HL-60 (cell line): ENCODE data around the gene AHR.

Experiments
- DNase-seq, 2 experiments: peaks; one replicate each; pipeline ENCODE4 v3.0.0-alpha.2; 2010 to 2020; ENCODE audit warnings: low read depth in 1 of 2, low spot score in 1 of 2
- H3K27ac ChIP-seq: fragments of 250-450 bp; sonication (Bioruptor Pico); replicated peaks from 2 replicates; pipeline ENCODE4 v1.5.1; 2020; ENCODE audit warnings: mild to moderate bottlenecking, moderate library complexity
- H3K27me3 ChIP-seq: fragments of 250-450 bp; sonication (Bioruptor Pico); 2 replicates; pipeline ENCODE4 v1.5.1; 2021; ENCODE audit warnings: mild to moderate bottlenecking, moderate library complexity; ENCODE audit not compliant: insufficient read depth, poor library complexity, severe bottlenecking
- H3K4me3 ChIP-seq: replicated peaks from 2 replicates; pipeline ENCODE4 v1.5.1; 2011; ENCODE audit warnings: mild to moderate bottlenecking, control low read depth, low read length; ENCODE audit not compliant: insufficient read depth
- CTCF ChIP-seq: IDR thresholded peaks from one replicate; pipeline ENCODE4 v1.5.1; 2011; ENCODE audit warnings: low read length, control low read depth, inconsistent platforms; ENCODE audit not compliant: insufficient read depth
- GABPA ChIP-seq: IDR thresholded peaks from 2 replicates; pipeline ENCODE4 v1.6.1; 2012; ENCODE audit warnings: low read depth
- POLR2AphosphoS5 ChIP-seq: IDR thresholded peaks from 2 replicates; pipeline ENCODE4 v1.6.1; 2012; ENCODE audit warnings: low read depth
- REST ChIP-seq: IDR thresholded peaks from 2 replicates; pipeline ENCODE4 v1.6.1; 2012; ENCODE audit warnings: low read depth; ENCODE audit not compliant: insufficient replicate concordance
- SPI1 ChIP-seq: IDR thresholded peaks from 2 replicates; pipeline ENCODE4 v1.6.1; 2012; ENCODE audit warnings: low read depth, mild to moderate bottlenecking, borderline replicate concordance

AHR gene

GRCh38 chr7:17275749-17276671 lies 22.4 kb upstream of the AHR start:
- DNase-seq, result no peak
- no peak for TF ChIP-seq SPI1
- TF ChIP-seq REST, result no peak
- TF ChIP-seq POLR2AphosphoS5, result no peak
- TF ChIP-seq GABPA, result no peak
- no peak for TF ChIP-seq CTCF
- Histone ChIP-seq H3K4me3 (no peak overlapping the region), H3K27me3 (no peaks in the 10 kb centered on the region), H3K27ac (no peak overlapping the region)

GRCh38 chr7:17279061-17279460 lies 19.4 kb upstream of the AHR start:
- no peak for DNase-seq
- no peaks in the 10 kb centered on the region for H3K27me3 ChIP-seq
- H3K4me3 ChIP-seq, result no peak overlapping the region
- TF ChIP-seq CTCF, result no peak
- no peak for TF ChIP-seq SPI1
- TF ChIP-seq REST, result no peak
- no peak for TF ChIP-seq POLR2AphosphoS5
- no peak for TF ChIP-seq GABPA
- H3K27ac ChIP-seq, result no peak overlapping the region

- H3K4me3 ChIP-seq, result no peak overlapping the region
- no peak for TF ChIP-seq SPI1
- no peak for TF ChIP-seq GABPA
- TF ChIP-seq CTCF, result no peak
- TF ChIP-seq POLR2AphosphoS5, result no peak
- TF ChIP-seq REST, result no peak
- no peak for DNase-seq
- no peak overlapping the region for H3K27ac ChIP-seq
- no peaks in the 10 kb centered on the region for H3K27me3 ChIP-seq
These were observed 9.3 kb upstream of the AHR start for GRCh38 chr7:17289074-17289645.
